GM12875 (cell line): Measurements from ENCODE around the gene PPP4R2.

Source experiments
- H3K4me3 ChIP-seq: one replicate; pipeline ENCODE4 v1.5.1; 2011; ENCODE audit warnings: low read depth, low read length, control low read depth
- CTCF ChIP-seq: IDR thresholded peaks from 2 replicates; pipeline ENCODE4 v1.5.1; 2011; ENCODE audit warnings: low read depth, mild to moderate bottlenecking, control low read depth, inconsistent platforms, low read length, moderate library complexity, borderline replicate concordance; ENCODE audit not compliant: insufficient read depth

PPP4R2 gene

DNA sequence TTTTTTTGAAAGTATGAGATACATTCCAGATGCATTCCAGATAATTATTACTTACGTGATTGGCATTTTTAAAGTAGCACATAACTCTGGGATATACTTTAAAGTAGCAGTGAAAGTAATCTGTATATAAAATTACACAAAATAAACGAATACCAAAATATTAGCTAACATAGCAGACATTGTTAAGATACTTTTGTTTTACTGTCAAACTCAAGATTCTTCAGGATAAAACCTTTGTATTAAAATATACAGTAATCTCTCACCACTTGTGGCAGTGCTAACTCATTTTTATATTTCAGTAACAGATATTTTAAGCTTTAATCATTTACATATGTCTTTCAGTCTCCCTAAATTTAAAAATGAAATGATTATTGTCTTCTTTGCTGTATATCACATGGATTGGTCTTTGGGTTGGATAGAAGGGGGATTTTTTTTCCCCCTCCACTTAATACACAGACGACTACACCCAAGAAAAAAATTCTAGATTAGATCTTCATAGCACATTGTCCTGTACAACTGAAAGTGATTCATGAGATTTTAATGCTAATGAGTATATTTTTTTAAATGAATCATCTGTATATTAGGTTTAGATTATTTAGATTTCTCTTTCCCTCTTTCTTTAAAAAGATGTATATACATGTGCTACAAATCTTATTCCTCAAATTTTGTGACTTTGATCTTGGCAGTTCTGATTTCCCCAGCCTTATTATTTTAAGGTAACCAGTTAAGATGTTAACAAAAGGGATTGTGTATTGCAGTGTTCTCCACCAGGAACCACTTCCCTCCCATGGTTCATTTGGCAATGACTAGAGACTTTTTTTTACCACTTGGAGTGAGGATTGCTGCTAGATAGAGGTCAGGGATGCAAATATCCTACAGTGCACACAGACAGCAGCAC is 40.3 kb downstream of the PPP4R2 start:
- H3K4me3 ChIP-seq = no peak overlapping the region
- TF ChIP-seq CTCF = no peak

GRCh38 chr3:73041537-73041936 is 44.9 kb downstream of the PPP4R2 start:
- TF ChIP-seq CTCF = no peak

GRCh38 chr3:73043414-73043813 is 46.8 kb downstream of the PPP4R2 start:
- H3K4me3 ChIP-seq = no peak overlapping the region
- TF ChIP-seq CTCF = no peak

More at GRCh38 chr3:73041537-73041936, 44.9 kb downstream of the PPP4R2 start:
- no peak overlapping the region for H3K4me3 ChIP-seq

DNA sequence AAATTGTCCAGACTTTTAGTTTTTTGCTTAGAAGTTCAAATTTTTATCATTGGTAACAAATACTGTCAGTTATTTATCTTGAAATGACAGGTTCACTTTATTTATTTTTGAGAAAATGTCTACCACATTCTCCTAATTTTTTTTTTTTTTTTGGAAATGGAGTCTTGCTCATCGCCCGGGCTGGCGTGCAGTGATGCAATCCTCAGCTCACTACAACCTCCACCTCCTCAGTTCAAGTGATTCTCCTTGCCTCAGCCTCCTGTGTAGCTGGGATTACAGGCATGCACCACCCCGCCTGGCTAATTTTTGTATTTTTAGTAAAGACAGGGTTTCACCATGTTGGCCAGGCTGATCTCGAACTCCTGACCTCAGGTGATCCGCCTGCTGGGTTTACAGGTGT is 48.8 kb downstream of the PPP4R2 start:
- TF ChIP-seq CTCF = no peak
- no peak overlapping the region for H3K4me3 ChIP-seq

- no peak overlapping the region for H3K4me3 ChIP-seq
- TF ChIP-seq CTCF = no peak
These were observed 49.6 kb downstream of the PPP4R2 start for GRCh38 chr3:73046195-73046594.

GRCh38 chr3:73049319-73049718 is 52.7 kb downstream of the PPP4R2 start:
- no peak overlapping the region for H3K4me3 ChIP-seq
- TF ChIP-seq CTCF = no peak

DNA sequence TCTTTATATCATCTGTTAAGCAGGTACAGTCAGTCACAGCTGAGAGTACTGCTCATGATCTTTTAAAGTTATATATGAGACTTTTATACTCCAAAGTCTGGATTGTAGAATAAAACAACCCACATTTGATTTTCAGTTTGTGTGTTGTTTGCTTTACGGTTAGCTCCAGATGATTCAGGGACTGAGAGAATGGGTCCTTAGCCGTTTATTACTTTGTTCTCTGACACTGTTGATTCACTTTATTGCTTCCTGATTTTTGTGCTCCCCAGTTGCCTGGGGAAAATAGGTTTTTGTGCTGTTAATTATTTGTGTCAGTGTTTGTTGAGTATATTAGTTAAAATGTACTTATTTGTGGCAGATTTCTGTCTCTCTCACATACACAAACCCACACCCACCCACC is 56.2 kb downstream of the PPP4R2 start:
- H3K4me3 ChIP-seq = no peak overlapping the region
- no peak for TF ChIP-seq CTCF
